Type B pancreatic cell (in vitro differentiated cells): ENCODE data around the gene NAXD. TPM values are rescaled to one million over a fixed set of nuclear protein-coding genes. Genes with fewer than 3 reads are reported as not detected.

Experiments
- DNase-seq: peaks from one replicate; pipeline ENCODE4 v3.0.0; 2021; ENCODE audit warnings: mixed read lengths; ENCODE audit not compliant: unreplicated experiment; ENCODE audit errors: extremely low spot score
- H3K27ac Mint-ChIP-seq: 2 replicates; pipeline ENCODE4 v1.8.0; 2021; ENCODE audit warnings: mild to moderate bottlenecking, mixed read lengths
- H3K27me3 Mint-ChIP-seq: 2 replicates; pipeline ENCODE4 v1.8.0; 2021; ENCODE audit warnings: mixed read lengths
- H3K36me3 Mint-ChIP-seq: 2 replicates; pipeline ENCODE4 v1.8.0; 2021; ENCODE audit warnings: mixed read lengths
- H3K4me1 Mint-ChIP-seq: one replicate; pipeline ENCODE4 v1.8.0; 2021; ENCODE audit warnings: mixed read lengths; ENCODE audit not compliant: unreplicated experiment
- H3K4me3 Mint-ChIP-seq: 2 replicates; pipeline ENCODE4 v1.8.0; 2021; ENCODE audit warnings: mild to moderate bottlenecking, mixed read lengths
- H3K9me3 Mint-ChIP-seq: 2 replicates; pipeline ENCODE4 v1.8.0; 2021; ENCODE audit warnings: mixed read lengths
- CTCF ChIP-seq: fragments of 200-600 bp; sonication (generic); conservative IDR thresholded peaks from 2 replicates; pipeline ENCODE4 v1.5.0; 2021; ENCODE audit warnings: antibody characterized with exemption, mild to moderate bottlenecking
- total RNA-seq: library from RNA; stranded (reverse); gene quantifications from 2 replicates; pipeline ENCODE4 v1.2.1, GENCODE V29; 2021; ENCODE audit warnings: low replicate concordance

Gene NAXD
- total RNA-seq, 1 donor from 2014 or later: 39.5 TPM

- peak overlapping the region; percentile 93 for H3K27ac Mint-ChIP-seq
- no peaks in the 10 kb centered on the region for H3K27me3 Mint-ChIP-seq
- TF ChIP-seq CTCF: no peak
- peaks cover 3% of the 10 kb centered on the region for H3K9me3 Mint-ChIP-seq
- peak overlapping the region; percentile 88 for H3K4me3 Mint-ChIP-seq
- H3K4me1 Mint-ChIP-seq: peaks cover 28% of the 10 kb centered on the region
- no peak for DNase-seq
- peaks cover 4% of the 10 kb centered on the region for H3K36me3 Mint-ChIP-seq
Observed at GRCh38 chr13:110615005-110615321, 382 bp upstream of the NAXD start.

GRCh38 chr13:110616103-110617101, 1.1 kb downstream of the NAXD start:
- no peak for DNase-seq

GRCh38 chr13:110617321-110618072, 2.2 kb downstream of the NAXD start:
- DNase-seq: no peak
- Mint-ChIP-seq H3K4me3 (peak overlapping the region; percentile 88), H3K27me3 (no peaks in the 10 kb centered on the region), H3K9me3 (peaks cover 3% of the 10 kb centered on the region), H3K27ac (peak overlapping the region; percentile 91), H3K36me3 (peaks cover 4% of the 10 kb centered on the region), H3K4me1 (peaks cover 25% of the 10 kb centered on the region)
- no peak for TF ChIP-seq CTCF

More at GRCh38 chr13:110616103-110617101, 1.1 kb downstream of the NAXD start:
- Mint-ChIP-seq H3K27me3 (no peaks in the 10 kb centered on the region), H3K27ac (peak overlapping the region; percentile 91), H3K9me3 (peaks cover 3% of the 10 kb centered on the region), H3K4me3 (peak overlapping the region; percentile 88), H3K36me3 (peaks cover 4% of the 10 kb centered on the region), H3K4me1 (peaks cover 23% of the 10 kb centered on the region)
- TF ChIP-seq CTCF: peak; percentile 19

- no peak for TF ChIP-seq CTCF
- peak overlapping the region; percentile 36 for H3K4me3 Mint-ChIP-seq
- H3K27ac Mint-ChIP-seq: peak overlapping the region; percentile 47
- peaks cover 10% of the 10 kb centered on the region for H3K36me3 Mint-ChIP-seq
- peaks cover 3% of the 10 kb centered on the region for H3K9me3 Mint-ChIP-seq
- H3K27me3 Mint-ChIP-seq: no peaks in the 10 kb centered on the region
- peaks cover 29% of the 10 kb centered on the region for H3K4me1 Mint-ChIP-seq
- no peak for DNase-seq
Observed at GRCh38 chr13:110618167-110618566, 2.8 kb downstream of the NAXD start.

- H3K27ac Mint-ChIP-seq: peak overlapping the region; percentile 47
- H3K4me1 Mint-ChIP-seq: peaks cover 29% of the 10 kb centered on the region
- H3K4me3 Mint-ChIP-seq: peak overlapping the region; percentile 36
Observed at GRCh38 chr13:110618780-110619179, 3.4 kb downstream of the NAXD start.

More at GRCh38 chr13:110618780-110619179, 3.4 kb downstream of the NAXD start:
- no peak for TF ChIP-seq CTCF
- Mint-ChIP-seq H3K9me3 (no peaks in the 10 kb centered on the region), H3K36me3 (peaks cover 10% of the 10 kb centered on the region), H3K27me3 (no peaks in the 10 kb centered on the region)
- DNase-seq: no peak
